MM.1S (cell line): ENCODE results near the gene CES4A.

ENCODE experiments used
- DNase-seq: peaks from one replicate; pipeline ENCODE4 v3.0.0-alpha.2; 2015
- H2AFZ ChIP-seq: fragments of 300-600 bp; sonication (generic); 2 replicates; pipeline ENCODE4 v1.6.0; 2016; ENCODE audit warnings: antibody characterized with exemption, low read length
- H3F3A ChIP-seq: fragments of 300-600 bp; sonication (generic); 2 replicates; pipeline ENCODE4 v1.6.1; 2016; ENCODE audit warnings: mild to moderate bottlenecking, antibody characterized with exemption, low read length, moderate library complexity, mixed read lengths; ENCODE audit not compliant: insufficient read depth
- H3K27ac ChIP-seq: fragments of 300-600 bp; sonication (generic); 2 replicates; pipeline ENCODE4 v1.5.1; 2016; ENCODE audit warnings: mild to moderate bottlenecking, low read length
- H3K27me3 ChIP-seq: fragments of 300-600 bp; sonication (generic); replicated peaks from 2 replicates; pipeline ENCODE4 v1.6.0; 2016; ENCODE audit warnings: low read length; ENCODE audit not compliant: insufficient read depth
- H3K36me3 ChIP-seq: fragments of 300-600 bp; sonication (generic); replicated peaks from 2 replicates; pipeline ENCODE4 v1.6.1; 2016; ENCODE audit warnings: mild to moderate bottlenecking, low read length, mixed read lengths; ENCODE audit not compliant: insufficient read depth
- H3K4me1 ChIP-seq: fragments of 300-600 bp; sonication (generic); 2 replicates; pipeline ENCODE4 v1.6.1; 2016; ENCODE audit warnings: low read length, mixed read lengths
- H3K4me2 ChIP-seq: fragments of 300-600 bp; sonication (generic); 2 replicates; pipeline ENCODE4 v1.6.0; 2016; ENCODE audit warnings: low read depth, low read length
- H3K4me3 ChIP-seq: fragments of 300-600 bp; sonication (generic); 2 replicates; pipeline ENCODE4 v1.5.1; 2016; ENCODE audit warnings: low read length, mixed read lengths
- H3K79me2 ChIP-seq: fragments of 300-600 bp; sonication (generic); 2 replicates; pipeline ENCODE4 v1.6.1; 2016; ENCODE audit warnings: mixed run types, low read length, mixed read lengths
- H3K9ac ChIP-seq: fragments of 300-600 bp; sonication (generic); 2 replicates; pipeline ENCODE4 v1.6.1; 2016; ENCODE audit warnings: low read length, mixed read lengths
- H3K9me2 ChIP-seq: fragments of 300-600 bp; sonication (generic); replicated peaks from 2 replicates; pipeline ENCODE4 v1.6.1; 2016; ENCODE audit warnings: mild to moderate bottlenecking, low read length, mixed read lengths; ENCODE audit not compliant: insufficient read depth
- H3K9me3 ChIP-seq: fragments of 300-600 bp; sonication (generic); replicated peaks from 2 replicates; pipeline ENCODE4 v1.6.1; 2016; ENCODE audit warnings: mild to moderate bottlenecking, low read length, mixed read lengths; ENCODE audit not compliant: insufficient read depth
- H4K20me1 ChIP-seq: fragments of 300-600 bp; sonication (generic); 2 replicates; pipeline ENCODE4 v1.6.1; 2016; ENCODE audit warnings: mild to moderate bottlenecking, low read length, moderate library complexity, mixed read lengths; ENCODE audit not compliant: insufficient read depth
- CTCF ChIP-seq: fragments of 300-600 bp; sonication (generic); IDR thresholded peaks from 2 replicates; pipeline ENCODE4 v1.5.1; 2016; ENCODE audit warnings: antibody characterized with exemption, low read length, mixed read lengths
- EZH2 ChIP-seq: fragments of 300-600 bp; sonication (generic); optimal IDR thresholded peaks from 2 replicates; pipeline ENCODE3; 2017; ENCODE audit warnings: low read depth, mild to moderate bottlenecking, antibody characterized with exemption, low read length, mixed read lengths
- EZH2phosphoT487 ChIP-seq: fragments of 300-600 bp; sonication (generic); IDR thresholded peaks from 2 replicates; pipeline ENCODE4 v1.6.1; 2018; ENCODE audit warnings: antibody characterized with exemption, low read length

Gene CES4A

GRCh38 chr16:67022531-67023214 is 34.3 kb downstream of the CES4A start:
- Histone ChIP-seq H3K9ac (no peak overlapping the region), H2AFZ (no peak overlapping the region), H3F3A (no peaks in the 10 kb centered on the region), H3K27ac (no peak overlapping the region), H3K27me3 (no peaks in the 10 kb centered on the region), H3K79me2 (no peaks in the 10 kb centered on the region), H3K9me3 (no peaks in the 10 kb centered on the region), H3K4me2 (no peak overlapping the region), H3K36me3 (no peaks in the 10 kb centered on the region), H4K20me1 (no peaks in the 10 kb centered on the region), H3K4me1 (peaks cover 6% of the 10 kb centered on the region; the same call in 1 of the 2 replicates), H3K4me3 (no peak overlapping the region), H3K9me2 (no peaks in the 10 kb centered on the region)
- no peak for DNase-seq
- TF ChIP-seq EZH2phosphoT487 = no peak
- TF ChIP-seq EZH2 = no peak
- no peak for TF ChIP-seq CTCF

- Histone ChIP-seq H3K27ac (no peak overlapping the region), H3K9me3 (no peaks in the 10 kb centered on the region), H3K9ac (no peak overlapping the region), H3K4me1 (peaks cover 6% of the 10 kb centered on the region; the same call in 1 of the 2 replicates), H3K4me2 (no peak overlapping the region), H3K27me3 (no peaks in the 10 kb centered on the region), H3K4me3 (no peak overlapping the region), H4K20me1 (no peaks in the 10 kb centered on the region), H3F3A (no peaks in the 10 kb centered on the region), H3K79me2 (no peaks in the 10 kb centered on the region), H2AFZ (no peak overlapping the region), H3K36me3 (no peaks in the 10 kb centered on the region), H3K9me2 (no peaks in the 10 kb centered on the region)
- DNase-seq = no peak
- TF ChIP-seq EZH2 (no peak), CTCF (no peak), EZH2phosphoT487 (no peak)
Measured at GRCh38 chr16:67023689-67024088, 35.3 kb downstream of the CES4A start.

GRCh38 chr16:67024384-67025209 is 36.2 kb downstream of the CES4A start:
- no peak for DNase-seq
- Histone ChIP-seq H3K4me3 (no peak overlapping the region), H3K9me2 (no peaks in the 10 kb centered on the region), H4K20me1 (no peaks in the 10 kb centered on the region), H3K4me2 (no peak overlapping the region), H3K9me3 (no peaks in the 10 kb centered on the region), H3F3A (no peaks in the 10 kb centered on the region), H3K4me1 (peaks cover 6% of the 10 kb centered on the region; the same call in 1 of the 2 replicates), H3K27me3 (no peaks in the 10 kb centered on the region), H3K9ac (no peak overlapping the region), H3K36me3 (no peaks in the 10 kb centered on the region), H3K27ac (no peak overlapping the region), H2AFZ (no peak overlapping the region), H3K79me2 (peaks cover 4% of the 10 kb centered on the region)
- no peak for TF ChIP-seq EZH2
- no peak for TF ChIP-seq EZH2phosphoT487
- no peak for TF ChIP-seq CTCF
